K562 (cell line): Measurements from ENCODE around the gene LRRN3.

ENCODE experiments used
- CREB1 ChIP-seq, 2 experiments: sonication (generic) in 1 of 2; formaldehyde crosslinking in 1 of 2; IDR thresholded peaks; 2 replicates each; pipeline versions ENCODE4 v1.6.1 to v1.8.0; 2012 to 2022; ENCODE audit warnings: inconsistent platforms in 1 of 2, mild to moderate bottlenecking in 1 of 2, missing genetic modification reagents in 1 of 2, moderate library complexity in 1 of 2
- MTA1 ChIP-seq: fragments of 450-650 bp; IDR thresholded peaks from 2 replicates; pipeline ENCODE4 v1.6.1; 2017; ENCODE audit warnings: borderline replicate concordance
- POLR2A ChIP-seq: fragments of 450-650 bp; conservative IDR thresholded peaks from 2 replicates; pipeline ENCODE4 v1.6.1; 2016
- PTBP1 ChIP-seq: fragments of 200-400 bp; formaldehyde crosslinking; IDR thresholded peaks from 2 replicates; pipeline ENCODE4 v1.6.1; 2017; ENCODE audit warnings: low read depth, low read length
- RFX1 ChIP-seq: fragments of 450-650 bp; IDR thresholded peaks from 2 replicates; pipeline ENCODE4 v1.6.1; 2016; ENCODE audit warnings: mild to moderate bottlenecking, moderate library complexity
- TF ChIP-seq, protein P1 (sequence below), 3 experiments: IDR thresholded peaks in 2 of 3; conservative IDR thresholded peaks in 1 of 3; 2 replicates each; pipeline ENCODE4 v1.5.1; 2011 to 2012; ENCODE audit warnings: low read length in 3 of 3, mild to moderate bottlenecking in 3 of 3, control low read depth in 2 of 3, improper control_type of control experiment in 1 of 3, inconsistent platforms in 1 of 3, low read depth in 1 of 3, mixed read lengths in 1 of 3, moderate library complexity in 1 of 3; ENCODE audit not compliant: insufficient read depth in 2 of 3

DNA sequence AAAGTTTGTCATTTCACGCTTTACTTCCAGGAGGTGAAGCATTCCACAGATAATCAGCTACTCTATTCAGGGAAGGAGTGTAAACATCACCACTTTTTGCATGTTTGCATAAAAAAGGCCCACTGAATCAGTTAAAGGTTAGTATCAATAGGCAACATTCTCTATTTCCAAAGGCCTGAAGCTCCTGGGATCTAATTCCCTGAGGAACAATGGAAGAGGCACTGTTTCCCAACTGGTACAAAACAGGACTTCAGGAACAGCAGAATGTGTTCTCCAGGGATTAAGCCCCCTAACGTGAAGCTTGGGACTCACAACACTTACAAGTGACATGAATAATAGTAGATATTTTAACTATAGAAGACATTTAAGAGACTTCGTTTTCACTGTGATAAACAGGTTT, 6.1 kb downstream of the LRRN3 start:
- TF ChIP-seq POLR2A: no peak
- TF ChIP-seq, protein P1, sequence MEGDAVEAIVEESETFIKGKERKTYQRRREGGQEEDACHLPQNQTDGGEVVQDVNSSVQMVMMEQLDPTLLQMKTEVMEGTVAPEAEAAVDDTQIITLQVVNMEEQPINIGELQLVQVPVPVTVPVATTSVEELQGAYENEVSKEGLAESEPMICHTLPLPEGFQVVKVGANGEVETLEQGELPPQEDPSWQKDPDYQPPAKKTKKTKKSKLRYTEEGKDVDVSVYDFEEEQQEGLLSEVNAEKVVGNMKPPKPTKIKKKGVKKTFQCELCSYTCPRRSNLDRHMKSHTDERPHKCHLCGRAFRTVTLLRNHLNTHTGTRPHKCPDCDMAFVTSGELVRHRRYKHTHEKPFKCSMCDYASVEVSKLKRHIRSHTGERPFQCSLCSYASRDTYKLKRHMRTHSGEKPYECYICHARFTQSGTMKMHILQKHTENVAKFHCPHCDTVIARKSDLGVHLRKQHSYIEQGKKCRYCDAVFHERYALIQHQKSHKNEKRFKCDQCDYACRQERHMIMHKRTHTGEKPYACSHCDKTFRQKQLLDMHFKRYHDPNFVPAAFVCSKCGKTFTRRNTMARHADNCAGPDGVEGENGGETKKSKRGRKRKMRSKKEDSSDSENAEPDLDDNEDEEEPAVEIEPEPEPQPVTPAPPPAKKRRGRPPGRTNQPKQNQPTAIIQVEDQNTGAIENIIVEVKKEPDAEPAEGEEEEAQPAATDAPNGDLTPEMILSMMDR (IDR thresholded peaks at IDR 0.05 in 2 of 3, conservative IDR thresholded peaks at IDR 0.05 in 1 of 3; ENCODE audit: insufficient read depth in 2 of 3, low read depth in 1 of 3, low read length in 3 of 3): no peak
- TF ChIP-seq PTBP1: no peak
- TF ChIP-seq CREB1 (IDR thresholded peaks at IDR 0.05): no peak
- TF ChIP-seq CREB1 (CRISPR knock-in tag; IDR thresholded peaks at IDR 0.05): no peak
- no peak for TF ChIP-seq RFX1
- no peak for TF ChIP-seq MTA1
